ENCODE measurements around the gene PLEKHG7.

DNA sequence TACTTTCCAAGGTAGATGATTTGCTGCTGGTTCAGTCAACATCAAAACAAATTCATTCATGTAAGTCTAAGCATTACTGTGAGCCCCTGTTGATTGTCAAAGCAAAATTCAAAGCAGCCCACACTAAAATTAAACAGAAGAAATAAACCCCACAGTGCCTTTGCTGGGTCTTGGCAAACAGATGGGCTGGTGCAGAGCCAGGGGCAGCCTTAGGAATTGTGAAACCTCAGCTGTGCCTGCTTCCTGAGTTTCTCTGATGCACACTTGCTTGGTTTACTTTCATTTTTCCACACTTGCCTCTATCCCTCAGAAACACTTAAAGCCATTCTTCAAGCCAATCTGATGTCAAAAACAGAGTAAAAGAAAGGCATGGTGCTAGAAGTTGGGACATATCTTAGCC is 6.6 kb upstream of the PLEKHG7 start:
- TF ChIP-seq, protein P1, sequence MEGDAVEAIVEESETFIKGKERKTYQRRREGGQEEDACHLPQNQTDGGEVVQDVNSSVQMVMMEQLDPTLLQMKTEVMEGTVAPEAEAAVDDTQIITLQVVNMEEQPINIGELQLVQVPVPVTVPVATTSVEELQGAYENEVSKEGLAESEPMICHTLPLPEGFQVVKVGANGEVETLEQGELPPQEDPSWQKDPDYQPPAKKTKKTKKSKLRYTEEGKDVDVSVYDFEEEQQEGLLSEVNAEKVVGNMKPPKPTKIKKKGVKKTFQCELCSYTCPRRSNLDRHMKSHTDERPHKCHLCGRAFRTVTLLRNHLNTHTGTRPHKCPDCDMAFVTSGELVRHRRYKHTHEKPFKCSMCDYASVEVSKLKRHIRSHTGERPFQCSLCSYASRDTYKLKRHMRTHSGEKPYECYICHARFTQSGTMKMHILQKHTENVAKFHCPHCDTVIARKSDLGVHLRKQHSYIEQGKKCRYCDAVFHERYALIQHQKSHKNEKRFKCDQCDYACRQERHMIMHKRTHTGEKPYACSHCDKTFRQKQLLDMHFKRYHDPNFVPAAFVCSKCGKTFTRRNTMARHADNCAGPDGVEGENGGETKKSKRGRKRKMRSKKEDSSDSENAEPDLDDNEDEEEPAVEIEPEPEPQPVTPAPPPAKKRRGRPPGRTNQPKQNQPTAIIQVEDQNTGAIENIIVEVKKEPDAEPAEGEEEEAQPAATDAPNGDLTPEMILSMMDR (optimal IDR thresholded peaks at IDR 0.05 in 1 of 3, IDR thresholded peaks at IDR 0.05 in 1 of 3, conservative IDR thresholded peaks at IDR 0.05 in 1 of 3; ENCODE audit: extremely low read depth in 1 of 3, insufficient read depth in 2 of 3, low read length in 3 of 3), result no peak
- no peak for TF ChIP-seq EZH2 (IDR thresholded peaks at IDR 0.05; ENCODE audit: low read length)
